NCI-H510A (cell line): Measurements from ENCODE around the gene TRPC4.

Experiments used
- DNase-seq: peaks from one replicate; lab custom pipeline; 2025; lab: John Stamatoyannopoulos, UW

Gene TRPC4

DNA sequence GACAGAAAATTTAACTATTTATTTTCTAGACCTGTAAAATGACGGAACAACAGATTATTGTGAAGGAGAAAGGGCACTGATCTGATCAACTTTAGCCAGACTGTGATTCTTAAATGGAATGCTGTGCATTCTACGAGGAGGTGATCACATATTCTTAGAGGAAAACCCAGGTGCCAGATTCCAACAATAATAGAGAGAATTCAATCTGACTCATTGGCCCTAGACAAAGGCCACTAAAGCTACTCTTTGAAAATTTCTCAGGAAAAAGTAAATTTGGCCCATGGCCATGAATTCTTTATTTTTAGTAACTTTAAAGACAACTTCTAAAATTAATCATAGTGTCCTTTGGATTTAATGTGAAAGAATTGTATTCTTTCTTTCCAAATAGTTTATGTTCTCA, 212.4 kb downstream of the TRPC4 start:
- no peak for DNase-seq

DNA sequence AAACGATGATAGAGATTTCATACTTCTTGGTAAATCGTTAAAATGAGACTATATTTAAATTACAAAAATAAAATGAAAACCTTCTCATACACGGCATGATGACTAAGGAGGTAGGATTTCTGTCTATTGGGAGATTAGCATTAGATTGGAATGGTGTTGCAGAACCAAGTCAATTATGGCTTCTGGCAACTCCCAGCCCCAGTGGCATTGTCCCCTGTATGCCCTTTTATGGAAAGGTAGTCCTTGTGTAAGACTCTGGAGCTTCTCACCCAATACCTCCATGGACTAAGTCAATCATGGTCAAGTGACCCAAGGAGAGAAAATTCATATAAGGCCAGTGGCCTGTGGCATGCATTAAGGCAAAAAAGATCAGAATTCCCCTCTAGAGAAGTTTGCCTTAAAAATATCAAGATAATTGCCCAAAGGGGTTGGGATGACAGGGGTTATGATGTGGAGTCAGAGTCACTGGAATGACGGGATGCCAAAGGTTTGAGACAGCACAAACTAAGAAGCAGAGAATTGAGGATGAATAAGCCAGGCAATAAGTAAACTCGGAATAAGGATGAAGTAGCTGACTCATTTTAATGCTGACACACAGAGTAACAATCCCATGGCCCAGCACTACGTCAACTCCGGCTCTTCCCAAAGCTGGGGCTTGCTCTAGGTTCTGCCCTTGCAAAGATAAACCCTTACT, 213.2 kb downstream of the TRPC4 start:
- DNase-seq = no peak

DNA sequence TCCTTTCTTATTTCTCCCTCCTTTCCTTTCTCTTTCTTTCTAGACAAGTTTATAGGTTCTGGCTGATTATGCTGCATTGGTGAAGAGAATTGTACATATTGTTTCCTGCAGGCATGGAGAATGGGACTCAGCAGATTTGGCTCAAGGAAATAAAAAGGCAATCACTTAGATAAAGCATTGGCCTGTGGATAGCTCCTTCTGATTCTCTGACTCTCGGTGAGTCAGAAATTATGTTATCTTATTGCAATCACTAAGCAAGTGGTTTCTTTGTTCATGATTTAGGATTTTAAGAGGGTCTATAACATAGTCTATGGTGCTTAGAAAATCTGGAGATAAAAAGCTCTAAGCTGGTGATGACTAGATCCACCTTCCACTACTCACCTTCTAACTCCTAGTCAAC, 217.0 kb downstream of the TRPC4 start:
- no peak for DNase-seq

DNA sequence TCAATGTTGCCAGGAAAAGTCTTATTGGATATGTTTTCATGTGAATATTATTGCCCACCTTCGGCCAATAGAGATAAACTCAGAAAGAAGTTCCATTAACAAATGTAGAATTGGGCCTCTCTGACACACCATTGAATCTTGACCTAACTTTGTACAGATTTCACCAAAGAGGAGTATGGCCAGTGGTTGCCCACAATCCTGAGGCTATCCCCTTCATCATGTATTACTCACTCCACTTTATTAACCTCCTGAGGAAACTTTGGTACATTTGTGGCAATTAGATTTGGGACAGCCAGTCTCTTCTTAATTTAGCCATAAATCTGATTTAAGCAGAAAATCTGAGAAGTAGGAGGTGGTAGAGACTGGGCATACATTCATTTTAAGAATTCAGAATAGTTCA, 217.7 kb downstream of the TRPC4 start:
- no peak for DNase-seq

DNA sequence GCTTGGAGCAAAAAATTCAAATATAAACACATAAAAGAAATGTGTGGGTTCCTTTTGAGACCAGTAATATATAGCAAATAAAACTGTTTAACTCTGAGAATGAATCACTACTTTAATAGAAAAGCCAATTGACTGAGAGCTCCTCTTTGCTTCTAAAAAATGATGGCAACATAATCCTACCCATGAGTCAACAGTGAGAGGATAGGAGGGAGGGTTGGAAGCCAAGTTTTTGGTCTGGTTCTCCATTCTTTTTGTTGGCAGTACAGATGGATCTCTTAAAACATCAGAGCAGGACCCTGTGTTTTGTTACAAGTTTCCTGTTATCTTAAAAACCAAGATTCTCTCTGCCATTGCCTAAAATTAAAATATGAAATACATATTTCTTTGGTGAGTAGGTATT, 221.0 kb downstream of the TRPC4 start:
- no peak for DNase-seq

DNA sequence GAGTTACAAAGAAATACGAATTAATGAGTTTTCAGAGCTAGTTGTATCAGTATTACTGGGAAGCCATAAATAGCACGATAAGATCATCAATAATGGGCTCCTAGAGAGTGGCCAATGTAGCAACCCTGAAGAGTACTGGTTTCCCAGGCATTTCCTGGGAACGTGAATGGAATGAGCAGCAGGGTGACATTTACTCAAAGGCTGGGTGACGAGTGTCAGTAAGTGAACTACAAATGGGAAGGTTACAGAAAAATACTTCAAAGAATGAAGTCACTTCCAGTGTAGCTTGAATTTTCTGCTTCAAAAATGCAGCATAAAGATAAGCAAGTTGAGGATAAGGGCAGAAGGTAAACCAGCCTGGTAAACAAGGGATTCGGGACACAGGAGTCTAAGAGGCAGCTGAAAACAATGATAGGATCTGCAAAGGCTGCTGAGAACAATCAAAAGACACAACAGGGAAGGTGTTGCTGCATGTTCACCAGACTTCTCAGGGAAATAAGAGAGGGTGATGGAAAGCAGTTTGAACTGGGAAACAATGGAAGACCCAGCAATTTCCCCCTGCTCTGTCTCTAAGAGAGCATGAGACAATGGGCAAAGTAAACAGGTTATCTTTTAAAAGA, 222.4 kb downstream of the TRPC4 start:
- DNase-seq = no peak

DNA sequence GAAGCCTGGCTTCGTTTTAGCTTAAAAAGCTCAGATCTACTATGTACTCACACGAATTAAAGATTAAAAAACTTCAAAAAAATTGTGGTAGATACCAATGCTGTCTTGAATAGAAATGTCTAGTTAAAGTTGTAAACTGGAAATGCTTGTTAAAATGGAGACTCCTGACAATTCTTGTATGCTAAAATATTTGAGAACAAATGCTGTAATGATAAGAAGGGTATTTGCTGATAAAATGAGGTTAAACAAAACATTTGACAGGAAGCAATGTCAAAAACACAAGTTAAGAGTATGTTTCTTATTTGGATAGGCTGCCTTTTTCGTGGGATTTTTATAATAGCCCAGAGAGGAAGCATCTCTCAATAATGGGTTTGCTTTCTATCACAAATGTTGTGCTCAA, 223.0 kb downstream of the TRPC4 start:
- DNase-seq = no peak

DNA sequence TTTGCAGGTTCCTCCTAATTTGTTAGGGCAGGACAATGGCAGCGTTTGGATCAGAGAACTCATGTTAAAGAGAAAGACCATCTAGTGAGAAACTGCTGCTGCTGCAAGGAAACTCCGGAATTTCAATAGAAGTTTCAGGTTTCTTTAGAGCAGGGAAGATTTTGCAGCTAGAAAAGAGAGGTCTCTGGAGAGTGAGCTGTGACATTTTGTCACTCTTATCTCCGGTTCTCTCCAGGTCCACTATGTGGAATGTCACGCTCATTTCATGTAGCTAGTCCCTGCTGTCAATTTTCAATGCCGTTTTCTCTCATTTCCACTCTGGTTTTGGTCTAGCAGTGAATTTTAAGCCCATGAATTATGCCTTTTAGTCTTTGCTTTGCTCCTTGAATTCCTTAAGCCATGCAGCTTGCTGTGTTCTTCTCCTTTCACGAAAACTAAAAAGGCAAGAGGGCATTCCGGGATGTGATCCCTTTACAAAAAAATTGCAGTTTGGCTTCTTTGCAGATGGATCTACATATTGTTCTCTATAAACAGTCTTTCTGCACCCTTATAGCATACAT, 224.3 kb downstream of the TRPC4 start:
- no peak for DNase-seq

DNA sequence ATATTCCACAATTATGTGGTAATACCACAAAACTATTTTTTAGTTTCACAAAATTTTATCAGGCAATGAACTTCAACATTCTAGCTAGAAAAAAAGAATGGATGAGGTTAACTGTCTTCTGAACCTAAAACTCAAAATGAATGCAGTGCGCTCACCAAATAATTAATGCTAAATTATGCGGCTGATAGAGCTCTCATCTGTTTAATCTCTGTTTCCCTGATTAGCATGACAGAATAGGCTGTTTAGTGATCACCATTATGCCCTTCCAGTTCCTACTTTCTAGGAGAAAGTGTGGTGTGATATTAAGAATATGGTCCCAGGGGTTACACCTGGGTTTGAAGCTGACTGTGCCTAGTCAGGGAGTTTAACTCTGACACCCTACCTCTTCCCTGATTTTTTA, 228.2 kb downstream of the TRPC4 start:
- DNase-seq = no peak

DNA sequence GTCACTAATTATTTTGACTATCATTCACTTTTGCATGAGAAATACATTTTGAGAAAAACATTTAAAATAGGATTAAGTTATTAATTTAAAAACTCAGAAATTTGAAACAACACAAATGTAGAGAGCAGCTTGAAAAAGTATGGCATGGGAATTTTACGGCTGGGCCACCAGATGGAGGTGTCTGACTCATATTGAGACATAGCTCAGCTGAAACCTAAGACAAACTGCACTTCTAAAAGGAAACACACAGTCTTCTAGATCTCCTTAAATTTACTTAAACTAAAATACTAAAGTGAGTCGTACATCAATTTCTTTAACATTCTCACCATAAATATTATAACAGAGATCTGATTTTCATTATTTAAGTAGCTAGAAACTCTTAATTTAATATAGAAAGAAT, 229.1 kb downstream of the TRPC4 start:
- DNase-seq = no peak

DNA sequence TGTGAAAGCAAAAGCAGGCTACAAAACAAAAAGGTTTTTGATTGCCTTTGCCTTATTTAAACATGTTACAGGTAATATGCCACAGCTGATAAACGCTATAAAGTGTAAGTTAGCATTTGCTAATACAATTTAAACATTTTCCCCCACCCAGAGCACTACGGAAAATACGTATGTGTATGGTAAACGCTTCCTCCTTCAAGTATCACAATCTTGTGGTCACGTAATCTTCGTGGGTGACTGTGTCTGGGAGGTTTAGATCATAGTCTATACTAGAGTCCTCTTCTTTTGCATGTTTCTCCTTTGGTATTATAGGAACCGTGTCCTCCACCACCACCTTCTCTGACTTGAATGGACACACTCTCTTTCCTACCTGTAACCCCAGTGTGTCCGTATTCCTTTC, 232.9 kb downstream of the TRPC4 start:
- DNase-seq = no peak

DNA sequence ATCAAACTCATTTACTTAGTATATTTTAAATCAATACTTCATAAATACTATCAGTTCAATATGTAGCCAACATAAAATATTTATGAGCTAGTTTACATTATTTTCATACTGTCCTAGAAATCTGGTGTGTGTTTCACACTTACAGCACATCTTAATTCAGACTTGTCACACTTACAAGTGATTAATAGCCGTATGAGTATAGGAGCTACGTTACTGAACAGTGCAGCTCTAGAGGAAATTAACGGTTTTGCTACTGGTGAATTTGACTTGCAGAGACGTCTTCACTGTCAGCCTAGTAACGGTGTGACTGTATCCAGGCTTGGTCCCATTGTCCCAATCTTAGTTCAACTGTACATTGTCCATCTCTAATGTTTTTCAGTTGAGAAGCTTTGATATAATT, 237.3 kb downstream of the TRPC4 start:
- DNase-seq = no peak

DNA sequence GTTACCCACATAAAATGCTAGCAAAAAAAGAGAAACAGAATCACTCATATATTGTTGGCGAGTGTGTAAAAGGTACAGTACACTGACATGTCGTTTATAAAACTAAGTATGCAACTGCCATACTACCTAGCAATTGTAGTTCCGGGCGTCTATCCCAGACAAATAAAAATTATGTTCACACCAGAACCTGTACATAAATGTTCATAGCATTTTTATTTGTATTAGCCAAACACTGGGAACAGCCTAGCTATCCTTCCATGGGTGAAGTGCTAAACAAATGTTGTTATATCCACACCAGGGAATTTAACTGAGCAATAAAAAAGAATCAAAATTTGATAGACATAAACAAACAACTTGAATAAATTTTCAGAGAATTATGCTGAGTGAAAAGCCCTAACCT, 242.1 kb downstream of the TRPC4 start:
- DNase-seq = no peak

DNA sequence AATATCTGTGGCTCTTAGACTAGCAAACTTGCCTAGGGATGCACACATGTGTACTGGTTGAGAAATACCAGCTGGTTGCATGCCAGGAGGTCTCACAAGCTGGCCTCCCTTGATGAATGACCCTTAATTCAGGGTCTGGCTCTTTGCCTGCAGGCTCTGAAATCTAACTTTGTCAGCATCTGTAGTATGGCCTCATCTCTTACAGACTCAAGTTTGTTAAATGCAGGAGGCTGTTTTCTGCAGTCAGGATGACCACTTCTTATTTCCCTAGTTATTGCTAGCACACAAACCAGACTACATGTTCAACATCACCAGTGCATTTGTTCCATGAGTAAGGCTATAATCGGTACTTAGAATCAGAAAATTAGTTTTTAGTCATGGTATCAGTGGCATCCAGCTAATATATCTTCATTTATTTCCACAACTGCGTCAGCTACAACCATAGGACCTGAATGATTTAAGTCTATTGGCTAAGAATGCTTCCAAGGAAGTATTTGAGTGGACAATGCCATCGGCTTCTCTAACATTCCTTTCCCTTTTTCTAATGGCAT, 247.7 kb downstream of the TRPC4 start:
- no peak for DNase-seq

DNA sequence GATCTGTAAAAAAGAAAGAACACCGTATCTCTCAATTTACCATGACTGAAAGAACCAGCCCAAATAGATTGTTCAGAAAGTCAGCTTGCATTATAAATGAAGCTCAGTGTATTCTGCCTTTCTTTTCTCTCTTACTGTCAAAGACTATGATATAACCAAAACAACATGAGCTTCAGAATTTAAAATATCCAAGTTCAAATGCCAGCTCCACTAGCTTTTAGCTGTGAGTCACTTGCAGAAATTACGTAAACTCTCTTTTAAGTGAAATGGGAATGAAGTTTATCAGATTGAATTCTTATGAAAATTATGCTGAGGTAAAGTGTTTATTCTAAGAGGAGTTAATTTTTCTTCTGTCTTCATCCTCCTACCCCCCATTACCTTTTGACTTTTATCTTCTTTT, 251.0 kb downstream of the TRPC4 start:
- DNase-seq = no peak

DNA sequence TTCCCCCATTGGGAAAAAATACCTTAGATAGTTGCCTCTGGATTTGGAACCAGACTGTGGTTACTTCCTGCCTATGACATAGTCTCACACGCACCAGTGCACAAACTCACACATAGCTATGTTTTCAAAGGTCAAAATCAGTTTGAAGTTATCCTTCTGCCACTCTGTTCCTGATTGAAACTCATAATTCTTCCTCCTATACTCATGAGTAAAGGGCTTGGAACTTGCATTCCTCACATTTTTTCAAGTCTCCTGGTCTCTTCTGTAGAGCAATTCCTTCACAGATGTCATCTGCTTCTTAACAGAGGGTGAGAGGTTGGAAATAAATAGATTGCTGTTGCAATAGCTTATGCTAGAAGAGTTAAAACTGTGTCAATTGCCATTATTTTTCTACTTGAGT, 252.4 kb downstream of the TRPC4 start:
- DNase-seq = no peak

DNA sequence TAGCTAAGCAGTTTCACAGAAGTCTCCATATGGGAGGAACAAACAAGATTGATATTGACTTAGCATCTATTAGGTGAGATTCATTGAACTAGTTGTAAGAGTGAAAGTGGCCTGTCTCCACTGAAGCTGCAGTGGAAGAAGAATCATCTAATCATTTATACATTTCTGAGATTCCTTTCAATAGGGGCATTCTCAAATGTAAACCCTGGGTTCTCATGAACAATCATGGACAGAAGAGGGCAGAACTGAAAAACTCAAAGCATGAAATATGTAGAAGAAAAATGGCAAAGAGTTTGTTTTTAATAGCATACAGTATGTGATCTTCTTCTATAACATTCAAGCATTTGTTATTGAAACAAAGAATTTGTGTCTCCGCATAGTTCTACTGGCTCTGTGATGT, 253.4 kb downstream of the TRPC4 start:
- DNase-seq = no peak

DNA sequence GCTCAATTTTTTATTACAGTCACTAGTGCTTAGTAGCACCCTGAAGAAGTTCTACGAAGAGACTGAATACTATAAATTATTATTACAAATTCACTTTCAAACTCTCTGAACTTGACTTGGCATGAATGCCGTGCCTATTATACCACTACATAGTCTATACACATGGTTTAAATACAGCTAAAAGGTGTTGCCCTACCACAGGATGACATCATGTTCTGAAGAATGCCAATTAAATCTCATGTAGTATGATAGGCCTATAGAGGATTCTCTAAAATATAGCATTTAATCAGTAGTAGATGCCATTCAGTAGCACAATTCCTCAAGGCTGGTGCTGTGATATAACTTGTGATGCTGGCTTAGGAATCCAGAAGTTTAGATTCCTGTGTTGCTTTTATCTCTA, 254.3 kb downstream of the TRPC4 start:
- DNase-seq = no peak

DNA sequence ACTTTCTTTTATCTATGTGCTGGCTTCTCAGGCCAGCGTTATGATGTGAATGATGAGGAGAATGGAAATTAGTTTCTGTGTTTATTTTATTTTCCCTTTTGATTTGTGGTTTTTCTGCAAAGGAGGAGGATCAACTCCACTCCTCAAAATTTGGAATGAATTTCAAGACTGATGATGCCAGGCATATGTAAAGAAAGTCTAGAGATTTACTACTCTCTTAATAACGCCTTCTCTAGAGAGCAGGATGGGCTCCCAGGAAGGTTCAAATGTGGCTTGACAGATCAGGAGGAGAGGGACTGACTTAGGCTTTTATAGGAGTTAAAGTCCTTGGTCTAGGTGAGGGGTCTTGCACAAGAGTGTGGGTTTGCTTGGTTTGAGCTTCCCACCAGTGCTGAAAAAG, 255.9 kb downstream of the TRPC4 start:
- no peak for DNase-seq

DNA sequence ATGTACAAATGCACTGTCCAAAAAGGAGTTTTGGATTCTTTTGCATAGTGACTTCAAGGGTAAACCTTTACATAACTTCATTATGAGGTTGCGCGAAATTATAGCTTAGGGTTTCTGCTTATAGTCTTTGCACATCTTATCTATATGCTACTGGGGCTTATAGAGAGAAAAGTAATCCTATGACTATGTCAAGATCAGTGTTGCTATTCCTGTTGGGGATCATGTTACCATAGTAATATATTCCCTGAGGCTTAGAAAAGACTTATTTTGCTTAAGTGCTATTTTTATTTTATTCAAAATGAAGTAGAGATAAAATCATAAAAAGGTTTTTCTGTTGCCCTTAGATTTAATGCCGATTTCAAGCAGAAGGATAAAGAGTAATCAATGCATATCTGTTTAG, 256.3 kb downstream of the TRPC4 start:
- no peak for DNase-seq

DNA sequence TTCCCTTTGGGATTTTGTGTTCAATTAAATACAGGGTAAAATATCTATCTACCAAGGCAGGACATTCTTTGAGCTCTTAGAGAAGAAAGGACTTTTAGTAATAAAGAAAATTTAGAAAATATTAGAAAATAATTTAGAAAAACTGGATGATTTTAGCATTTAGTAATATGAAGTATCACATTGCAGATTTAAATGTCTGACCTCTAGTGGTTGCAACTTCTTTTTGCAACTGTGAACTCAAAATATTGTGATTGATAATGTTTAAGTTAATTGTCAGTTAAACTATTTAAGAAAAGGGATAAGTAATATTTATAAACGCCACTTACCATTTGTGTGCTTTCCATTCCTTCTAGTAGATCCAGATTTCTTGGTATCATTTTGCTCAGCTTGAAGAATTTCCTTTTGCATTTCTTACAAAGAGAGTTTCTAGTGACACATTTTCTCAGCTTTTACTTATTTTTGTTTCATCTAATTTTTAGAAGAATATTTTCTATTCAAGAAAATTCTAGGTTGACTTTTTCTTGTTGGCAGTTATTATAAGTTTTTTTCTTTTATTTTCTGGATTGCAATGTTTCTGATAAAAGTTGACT, 260.7 kb downstream of the TRPC4 start:
- no peak for DNase-seq

DNA sequence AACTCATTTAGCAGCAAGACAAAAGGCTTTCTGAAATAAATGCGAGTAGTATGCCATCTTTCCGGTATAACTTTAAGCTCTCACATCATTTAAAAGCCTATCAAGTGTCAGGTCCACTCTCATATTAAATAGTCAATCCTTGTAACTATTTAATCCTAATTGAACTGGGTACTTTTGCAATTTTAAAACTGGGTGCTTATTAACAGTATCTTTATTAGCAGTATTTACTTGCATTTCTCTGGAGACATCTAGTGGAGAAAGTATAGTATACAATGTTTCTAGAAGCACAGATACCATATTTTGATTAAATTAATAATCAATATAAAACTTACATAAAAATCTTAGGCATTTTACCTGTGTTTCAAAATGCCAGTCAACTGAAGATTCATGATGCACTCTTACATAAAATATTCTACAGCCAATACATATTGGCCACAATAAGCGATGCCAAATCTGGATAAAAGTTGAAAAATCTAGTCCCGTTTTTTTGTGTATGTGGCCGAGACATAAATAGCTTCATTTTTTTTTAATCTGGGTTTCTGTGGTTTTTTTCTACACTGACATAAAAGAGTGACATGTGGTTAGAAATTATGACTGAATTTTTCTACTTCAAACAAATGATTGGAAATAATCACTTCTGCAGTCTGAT, 266.7 kb downstream of the TRPC4 start:
- no peak for DNase-seq
